H1 (cell line): Measurements from ENCODE around the gene C1orf210. TPM values are rescaled to one million over a fixed set of nuclear protein-coding genes. Genes with fewer than 3 reads are reported as not detected.

ENCODE experiments used
- KDM1A ChIP-seq: fragments of 200-600, 300-600 bp; sonication (generic); IDR thresholded peaks from 2 replicates; pipeline ENCODE4 v1.7.1; 2016; ENCODE audit warnings: mild to moderate bottlenecking, low read length, borderline replicate concordance
- MAX ChIP-seq: IDR thresholded peaks from 2 replicates; pipeline ENCODE4 v1.6.1; 2012; ENCODE audit warnings: inconsistent platforms
- RAD21 ChIP-seq, 2 experiments: IDR thresholded peaks in 1 of 2; conservative IDR thresholded peaks in 1 of 2; 2 replicates each; pipeline ENCODE4 v1.6.1; 2011; ENCODE audit warnings: low read depth in 2 of 2, low read length in 2 of 2, improper control_type of control experiment in 1 of 2, inconsistent platforms in 1 of 2, mild to moderate bottlenecking in 1 of 2, moderate library complexity in 1 of 2
- SIRT6 ChIP-seq: IDR thresholded peaks from one replicate; pipeline ENCODE4 v1.7.1; 2012; ENCODE audit warnings: low read length, inconsistent platforms
- polyA plus RNA-seq, 7 experiments: library from polyadenylated mRNA; depleted of rRNA in 3 of 7; stranded (reverse) in 5 of 7; unstranded in 2 of 7; fragments of >200 nt in 5 of 7; fragments of 200-250 nt in 2 of 7; gene quantifications; 1 replicate in 5 of 7; 2 replicates in 1 of 7; 4 replicates in 1 of 7; pipeline versions ENCODE4 v1.2.1 to v1.2.3, GENCODE V29; 2011 to 2013; ENCODE audit warnings: missing spikeins in 2 of 7, mixed read lengths in 2 of 7
- total RNA-seq: library from RNA; stranded (reverse); fragmentation: NEBNext Ultra II Directional; extraction: Animal tissue kit (Norgen Biotek cat#: 25700); gene quantifications from 2 replicates; pipeline ENCODE4 v1.2.1, GENCODE V29; 2021

C1orf210 gene
- total and polyA plus RNA-seq, 2 of the 8 experiments (the other 6 are each of a cell fraction or from before 2014, with no cell fraction given) = 12.0 to 27.9 TPM

GRCh38 chr1:43271186-43272118 lies 13.9 kb downstream of the C1orf210 start (continued):
- TF ChIP-seq RAD21 (IDR thresholded peaks at IDR 0.05 in 1 of 2, conservative IDR thresholded peaks at IDR 0.05 in 1 of 2; ENCODE audit: low read depth in 2 of 2, low read length in 2 of 2) (no peak), KDM1A (no peak), SIRT6 (no peak), MAX (no peak)
